PC-3 (cell line): ENCODE data around the gene JADE2.
"Not testable (repeated sequence)": the region's sequence is repeated elsewhere in the genome, so short reads cannot be mapped to it uniquely, and the experiment has no call there.

ENCODE experiments used
- EZH2 ChIP-seq: fragments of 300-600 bp; sonication (generic); IDR thresholded peaks from one replicate; pipeline ENCODE4 v1.6.1; 2017; ENCODE audit warnings: antibody characterized with exemption, mild to moderate bottlenecking, low read length; ENCODE audit not compliant: unreplicated experiment
- EZH2phosphoT487 ChIP-seq: fragments of 300-600 bp; sonication (generic); IDR thresholded peaks from 2 replicates; pipeline ENCODE4 v1.6.1; 2018; ENCODE audit warnings: mild to moderate bottlenecking, antibody characterized with exemption, low read length, borderline replicate concordance
- TF ChIP-seq, protein P1 (sequence below): fragments of 300-600 bp; sonication (generic); conservative IDR thresholded peaks from 2 replicates; pipeline ENCODE4 v1.5.1; 2017; ENCODE audit warnings: antibody characterized with exemption, low read depth, mild to moderate bottlenecking, low read length

DNA sequence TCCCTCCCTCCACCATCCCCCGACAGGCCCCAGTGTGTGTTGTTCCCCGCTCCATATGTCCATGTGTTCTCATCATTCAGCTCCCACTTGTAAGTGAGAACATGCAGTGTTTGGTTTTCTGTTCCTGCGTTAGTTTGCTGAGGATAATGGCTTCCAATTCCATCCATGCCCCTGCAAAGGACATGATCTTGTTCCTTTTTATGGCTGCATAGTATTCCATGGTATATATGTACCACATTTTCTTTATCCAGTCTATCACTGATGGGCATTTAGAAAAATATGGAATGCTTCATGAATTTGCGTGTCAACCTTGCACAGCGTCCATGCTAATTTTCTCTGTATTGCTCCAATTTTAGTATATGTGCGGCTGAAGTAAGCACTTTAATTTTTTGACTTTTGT lies 25.6 kb upstream of the JADE2 start:
- TF ChIP-seq EZH2phosphoT487, EZH2: not testable (repeated sequence)
- TF ChIP-seq, protein P1, sequence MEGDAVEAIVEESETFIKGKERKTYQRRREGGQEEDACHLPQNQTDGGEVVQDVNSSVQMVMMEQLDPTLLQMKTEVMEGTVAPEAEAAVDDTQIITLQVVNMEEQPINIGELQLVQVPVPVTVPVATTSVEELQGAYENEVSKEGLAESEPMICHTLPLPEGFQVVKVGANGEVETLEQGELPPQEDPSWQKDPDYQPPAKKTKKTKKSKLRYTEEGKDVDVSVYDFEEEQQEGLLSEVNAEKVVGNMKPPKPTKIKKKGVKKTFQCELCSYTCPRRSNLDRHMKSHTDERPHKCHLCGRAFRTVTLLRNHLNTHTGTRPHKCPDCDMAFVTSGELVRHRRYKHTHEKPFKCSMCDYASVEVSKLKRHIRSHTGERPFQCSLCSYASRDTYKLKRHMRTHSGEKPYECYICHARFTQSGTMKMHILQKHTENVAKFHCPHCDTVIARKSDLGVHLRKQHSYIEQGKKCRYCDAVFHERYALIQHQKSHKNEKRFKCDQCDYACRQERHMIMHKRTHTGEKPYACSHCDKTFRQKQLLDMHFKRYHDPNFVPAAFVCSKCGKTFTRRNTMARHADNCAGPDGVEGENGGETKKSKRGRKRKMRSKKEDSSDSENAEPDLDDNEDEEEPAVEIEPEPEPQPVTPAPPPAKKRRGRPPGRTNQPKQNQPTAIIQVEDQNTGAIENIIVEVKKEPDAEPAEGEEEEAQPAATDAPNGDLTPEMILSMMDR, result not testable (repeated sequence)
